Thyroid gland (tissue), 4 donors: ENCODE data around the gene PAK1.

Experiments used
- POLR2A ChIP-seq, 2 donors: fragments of 450-650 bp; IDR thresholded peaks; one replicate each; pipeline ENCODE4 v1.6.1; 2017; ENCODE audit warnings: antibody characterized with exemption in 2 of 2, mild to moderate bottlenecking in 2 of 2, moderate library complexity in 1 of 2
- TF ChIP-seq, protein P1 (sequence below), 6 experiments: fragments of 200-600 bp in 3 of 6; fragments of 450-650 bp in 3 of 6; sonication (generic) in 3 of 6; IDR thresholded peaks; one replicate each; pipeline ENCODE4 v1.5.1; 2016 to 2019; ENCODE audit warnings: antibody characterized with exemption in 6 of 6, mild to moderate bottlenecking in 2 of 6, inconsistent platforms in 1 of 6, moderate library complexity in 1 of 6

- no peak for TF ChIP-seq POLR2A (IDR thresholded peaks at IDR 0.05)
- TF ChIP-seq, protein P1, sequence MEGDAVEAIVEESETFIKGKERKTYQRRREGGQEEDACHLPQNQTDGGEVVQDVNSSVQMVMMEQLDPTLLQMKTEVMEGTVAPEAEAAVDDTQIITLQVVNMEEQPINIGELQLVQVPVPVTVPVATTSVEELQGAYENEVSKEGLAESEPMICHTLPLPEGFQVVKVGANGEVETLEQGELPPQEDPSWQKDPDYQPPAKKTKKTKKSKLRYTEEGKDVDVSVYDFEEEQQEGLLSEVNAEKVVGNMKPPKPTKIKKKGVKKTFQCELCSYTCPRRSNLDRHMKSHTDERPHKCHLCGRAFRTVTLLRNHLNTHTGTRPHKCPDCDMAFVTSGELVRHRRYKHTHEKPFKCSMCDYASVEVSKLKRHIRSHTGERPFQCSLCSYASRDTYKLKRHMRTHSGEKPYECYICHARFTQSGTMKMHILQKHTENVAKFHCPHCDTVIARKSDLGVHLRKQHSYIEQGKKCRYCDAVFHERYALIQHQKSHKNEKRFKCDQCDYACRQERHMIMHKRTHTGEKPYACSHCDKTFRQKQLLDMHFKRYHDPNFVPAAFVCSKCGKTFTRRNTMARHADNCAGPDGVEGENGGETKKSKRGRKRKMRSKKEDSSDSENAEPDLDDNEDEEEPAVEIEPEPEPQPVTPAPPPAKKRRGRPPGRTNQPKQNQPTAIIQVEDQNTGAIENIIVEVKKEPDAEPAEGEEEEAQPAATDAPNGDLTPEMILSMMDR (IDR thresholded peaks at IDR 0.05), result no peak
These were observed 126.8 kb downstream of the PAK1 start for GRCh38 chr11:77346906-77347603.
